ENCODE measurements around the gene FOXA2.

GRCh38 chr20:22601361-22602141, 17.2 kb upstream of the FOXA2 start:
- TF ChIP-seq CTCF (IDR thresholded peaks at IDR 0.05; ENCODE audit: poor library complexity, severe bottlenecking), result no peak
- no peak for TF ChIP-seq POLR2AphosphoS5 (IDR thresholded peaks at IDR 0.05)
- TF ChIP-seq RAD21 (conservative IDR thresholded peaks at IDR 0.05), result no peak
- TF ChIP-seq EZH2 (IDR thresholded peaks at IDR 0.05; ENCODE audit: borderline replicate concordance, insufficient read depth, low read length, poor library complexity, severe bottlenecking), result no peak
- TF ChIP-seq EP300 (conservative IDR thresholded peaks at IDR 0.05; ENCODE audit: poor library complexity, severe bottlenecking), result no peak
